Esophagus muscularis mucosa (tissue), 4 donors: ENCODE data around the gene ATP1B1.

Experiments used
- CTCF ChIP-seq, 3 experiments: fragments of 200-600 bp in 2 of 3; fragments of 450-650 bp in 1 of 3; sonication (generic) in 2 of 3; IDR thresholded peaks; one replicate each; pipeline ENCODE4 v1.5.1; 2017 to 2019; ENCODE audit warnings: antibody characterized with exemption in 3 of 3, mild to moderate bottlenecking in 2 of 3, moderate library complexity in 1 of 3
- EP300 ChIP-seq: sonication (generic); formaldehyde crosslinking; IDR thresholded peaks from one replicate; pipeline ENCODE4 v1.6.1; 2017; ENCODE audit warnings: antibody characterized with exemption
- POLR2A ChIP-seq: fragments of 450-650 bp; IDR thresholded peaks from one replicate; pipeline ENCODE4 v1.6.1; 2017; ENCODE audit warnings: antibody characterized with exemption, moderate library complexity, mild to moderate bottlenecking, low read depth
- POLR2AphosphoS5 ChIP-seq, 2 donors: sonication (generic); formaldehyde crosslinking; IDR thresholded peaks; one replicate each; pipeline ENCODE4 v1.6.1; 2017; ENCODE audit warnings: antibody characterized with exemption in 2 of 2

GRCh38 chr1:169090900-169091311, 15.6 kb upstream of the ATP1B1 start:
- no peak for TF ChIP-seq POLR2A
- TF ChIP-seq CTCF (IDR thresholded peaks at IDR 0.05), result no peak
- TF ChIP-seq POLR2AphosphoS5 (IDR thresholded peaks at IDR 0.05), result no peak
- no peak for TF ChIP-seq EP300
